GM12878 (cell line): ENCODE results near the gene HM13. TPM values are rescaled to one million over a fixed set of nuclear protein-coding genes. Genes with fewer than 3 reads are reported as not detected.

Experiments used
- ATAC-seq: fragments of 200-7000 bp; cut with Tn5 transposase; 3 replicates; pipeline ENCODE4 v1.9.1; 2020; ENCODE audit warnings: mild to moderate bottlenecking, moderate library complexity
- BruUV-seq: library from RNA; stranded (reverse); fragments of 400-500 nt; replicated peaks from 2 replicates; lab custom pipeline; 2021; lab: Mats Ljungman, UMichigan
- CTCF ChIA-PET: fragments of 300-600 bp; sonication (Branson Sonifier 250); formaldehyde crosslinking; extraction: SDS; loops from one replicate; lab custom pipeline; 2021; ENCODE audit warnings: inconsistent platforms; lab: Yijun Ruan, JAX
- POLR2A ChIA-PET: fragments of 350-600 bp; formaldehyde crosslinking; extraction: SDS; loops from one replicate; lab custom pipeline; 2021; ENCODE audit warnings: inconsistent platforms; lab: Charles Lee
- RAD21 ChIA-PET: fragments of 300-600 bp; sonication (Branson Sonifier 250); formaldehyde crosslinking; loops from one replicate; lab custom pipeline; 2023; ENCODE audit warnings: antibody characterized with exemption; ENCODE audit not compliant: unreplicated experiment; lab: Charles Lee
- SMC1A ChIA-PET: fragments of 300-600 bp; sonication (Branson Sonifier 250); formaldehyde crosslinking; loops from one replicate; lab custom pipeline; 2023; ENCODE audit not compliant: unreplicated experiment, uncharacterized antibody; lab: Charles Lee
- DNase-seq: peaks from one replicate; pipeline ENCODE4 v3.0.0-alpha.2; 2011; ENCODE audit warnings: low read depth, low spot score
- FAIRE-seq: peaks from 3 replicates; lab custom pipeline; 2011; peaks lifted over from hg19 to GRCh38; lab: Jason Lieb, UNC
- H2AFZ ChIP-seq: 2 replicates; pipeline ENCODE4 v1.6.0; 2011; ENCODE audit warnings: low read depth, low read length, control low read depth; ENCODE audit not compliant: control insufficient read depth
- H3K27ac ChIP-seq: 2 replicates; pipeline ENCODE4 v1.5.1; 2011; ENCODE audit warnings: control low read depth; ENCODE audit not compliant: control insufficient read depth, insufficient read depth
- H3K27me3 ChIP-seq, 2 experiments: replicated peaks in 1 of 2; 2 replicates each; pipeline versions ENCODE4 v1.6.0 to v1.6.1; 2011; ENCODE audit warnings: low read length in 1 of 2; ENCODE audit not compliant: control insufficient read depth in 2 of 2, insufficient read depth in 2 of 2
- H3K36me3 ChIP-seq, 2 experiments: 2 replicates each; pipeline ENCODE4 v1.5.1; 2011; ENCODE audit warnings: low read length in 1 of 2; ENCODE audit not compliant: control insufficient read depth in 2 of 2, insufficient read depth in 2 of 2
- H3K4me1 ChIP-seq: 2 replicates; pipeline ENCODE4 v1.6.1; 2011; ENCODE audit warnings: mild to moderate bottlenecking, low read length, moderate library complexity, mixed read lengths; ENCODE audit not compliant: control insufficient read depth, insufficient read depth
- H3K4me2 ChIP-seq: 2 replicates; pipeline ENCODE4 v1.6.0; 2011; ENCODE audit warnings: control low read depth; ENCODE audit not compliant: control insufficient read depth, insufficient read depth
- H3K4me3 ChIP-seq: fragments of 200-600 bp; sonication (generic); 2 replicates; pipeline ENCODE4 v1.5.1; 2016
- H3K79me2 ChIP-seq: 2 replicates; pipeline ENCODE4 v1.6.0; 2011; ENCODE audit warnings: low read length; ENCODE audit not compliant: control insufficient read depth, insufficient read depth
- H3K9ac ChIP-seq: 2 replicates; pipeline ENCODE4 v1.8.0; 2011; ENCODE audit warnings: low read length, control low read depth, mixed read lengths; ENCODE audit not compliant: control insufficient read depth, insufficient read depth
- H3K9me3 ChIP-seq: replicated peaks from 3 replicates; pipeline ENCODE4 v1.5.1; 2011; ENCODE audit warnings: mild to moderate bottlenecking, low read length; ENCODE audit not compliant: control insufficient read depth, insufficient read depth
- H4K20me1 ChIP-seq: 2 replicates; pipeline ENCODE4 v1.6.0; 2011; ENCODE audit not compliant: control insufficient read depth, insufficient read depth
- FOXK2 ChIP-seq: fragments of 450-650 bp; IDR thresholded peaks from 2 replicates; pipeline ENCODE4 v1.6.1; 2017; ENCODE audit warnings: mild to moderate bottlenecking, moderate library complexity
- RFX5 ChIP-seq: IDR thresholded peaks from 2 replicates; pipeline ENCODE4 v1.6.1; 2011; ENCODE audit warnings: low read depth, low read length, improper control_type of control experiment
- TAF1 ChIP-seq: IDR thresholded peaks from 2 replicates; pipeline ENCODE4 v1.6.1; 2011; ENCODE audit warnings: mild to moderate bottlenecking, low read depth, low read length, borderline replicate concordance
- ZNF207 ChIP-seq: fragments of 450-650 bp; IDR thresholded peaks from 2 replicates; pipeline ENCODE4 v1.6.1; 2014; ENCODE audit warnings: antibody characterized with exemption, mild to moderate bottlenecking, borderline replicate concordance
- WGBS: methylation state at CpG from one replicate; pipeline ENCODE4 v1.1.6; 2016; ENCODE audit warnings: low lambda C conversion rate; ENCODE audit not compliant: insufficient replicate concordance, insufficient coverage; ENCODE audit errors: missing lambda C conversion rate; 5-methylcytosine and 5-hydroxymethylcytosine counted together
- in situ Hi-C: fragments of 300-500 bp; cut with MboI; formaldehyde crosslinking; loops from 9 replicates; pipeline ENCODE4 v1.14.3; 2018; ENCODE audit warnings: mixed read lengths
- intact Hi-C: fragments of 100-400 bp; cut with micrococcal nuclease; formaldehyde crosslinking; loops from one replicate; pipeline ENCODE4 v1.14.2; 2022; ENCODE audit not compliant: unreplicated experiment
- polyA plus RNA-seq, 11 experiments: library from polyadenylated mRNA; depleted of rRNA in 4 of 11; unstranded in 6 of 11; stranded (reverse) in 5 of 11; fragments of >200 nt; fragmentation: Nextera tagmentation in 4 of 11; fragmentation: Illumina TruSeq in 1 of 11; extraction: Ambion mirVana in 4 of 11; extraction: Trizol in 1 of 11; gene quantifications; 1 replicate in 1 of 11; 2 replicates in 10 of 11; pipeline versions ENCODE4 v1.2.1 to v1.2.3, GENCODE V29; 2011 to 2016; ENCODE audit warnings: inconsistent platforms in 2 of 11, missing spikeins in 2 of 11, low read depth in 1 of 11
- total RNA-seq, 4 experiments: library from RNA; depleted of rRNA in 3 of 4; stranded (reverse); fragments of >200 nt in 3 of 4; fragmentation: Illumina TruSeq in 1 of 4; extraction: Trizol in 1 of 4; gene quantifications; 2 replicates each; pipeline versions ENCODE4 v1.2.1 to v1.2.3, GENCODE V29; 2013 to 2021
- TF ChIP-seq, protein P1 (sequence below): fragments of 450-650 bp; IDR thresholded peaks from 2 replicates; pipeline ENCODE4 v1.6.1; 2017; ENCODE audit warnings: mild to moderate bottlenecking, moderate library complexity
- TF ChIP-seq, protein P2 (sequence below): fragments of 450-650 bp; IDR thresholded peaks from 2 replicates; pipeline ENCODE4 v1.6.1; 2017; ENCODE audit warnings: mild to moderate bottlenecking, moderate library complexity
- TF ChIP-seq, protein P3 (sequence below): fragments of 150-350 bp; IDR thresholded peaks from 2 replicates; pipeline ENCODE4 v1.6.1; 2016; ENCODE audit warnings: low read depth, low read length
- TF ChIP-seq, protein P4 (sequence below): fragments of 450-650 bp; IDR thresholded peaks from 2 replicates; pipeline ENCODE4 v1.6.1; 2018; ENCODE audit warnings: borderline replicate concordance, mild to moderate bottlenecking; ENCODE audit not compliant: partially characterized antibody

HM13 gene
- total and polyA plus RNA-seq, 10 of the 15 experiments (the other 5 are each of a cell fraction or from before 2014, with no cell fraction given): 4.8 to 185 (median 81.7) TPM

DNA sequence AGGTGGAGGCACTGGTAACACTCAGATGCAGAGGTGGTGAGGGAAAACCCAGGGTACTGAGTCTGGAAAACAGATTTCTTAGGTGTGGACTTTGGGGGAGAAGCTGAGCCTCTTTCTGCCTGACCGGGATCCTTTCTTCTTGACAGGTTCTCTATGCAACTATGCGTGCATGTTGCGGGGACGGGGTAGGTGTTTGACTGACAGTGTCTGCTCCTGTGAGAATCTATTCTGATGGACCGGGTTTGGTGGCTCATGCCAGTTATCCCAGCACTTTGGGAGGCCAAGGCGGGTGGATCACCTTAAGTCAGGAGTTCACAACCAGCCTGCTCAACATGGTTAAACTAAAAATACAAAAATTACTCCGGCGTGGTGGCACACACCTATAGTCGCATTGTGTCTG is 63.0 kb downstream of the HM13 start:
- Histone ChIP-seq H3K36me3 (no peaks in the 10 kb centered on the region), H3K9ac (no peak overlapping the region), H3K9me3 (no peaks in the 10 kb centered on the region), H3K27ac (no peak overlapping the region), H3K4me1 (peaks cover 10% of the 10 kb centered on the region), H3K4me2 (no peak overlapping the region), H3K4me3 (no peak overlapping the region), H4K20me1 (no peaks in the 10 kb centered on the region), H3K79me2 (no peaks in the 10 kb centered on the region), H2AFZ (no peak overlapping the region), H3K27me3 (no peaks in the 10 kb centered on the region; a peak in 1 of 4 replicates)
- POLR2A ChIA-PET: interaction anchor here (0.6 to 1.3 kb wide), 2 partner anchors 9 to 16 kb away, joined by 3 read pairs; no protein-coding TSS in a partner anchor
- in situ Hi-C loops: no loop called here
- DNase-seq: no peak
- 86% methylated on average over 9 of the region's 9 CpGs for WGBS
- FAIRE-seq: no peak
- SMC1A ChIA-PET: interaction anchor here (1.0 kb wide), 1 partner anchor 35 kb away, joined by 4 read pairs; no protein-coding TSS in a partner anchor
- CTCF ChIA-PET: interaction anchor here (0.5 to 29.1 kb wide), 4 partner anchors 9 to 34 kb away, joined by 3 to 958 read pairs (median 5); partner anchors contain the start of gene ID1
- ATAC-seq: no peak
- RAD21 ChIA-PET: interaction anchor here (1.3 kb wide), 1 partner anchor 36 kb away, joined by 11 read pairs; no protein-coding TSS in a partner anchor
- BruUV-seq: no TSS peak
- intact Hi-C loops: no loop called here
- no peak for TF ChIP-seq RFX5
- TF ChIP-seq ZNF207: no peak
- TF ChIP-seq, protein P1, sequence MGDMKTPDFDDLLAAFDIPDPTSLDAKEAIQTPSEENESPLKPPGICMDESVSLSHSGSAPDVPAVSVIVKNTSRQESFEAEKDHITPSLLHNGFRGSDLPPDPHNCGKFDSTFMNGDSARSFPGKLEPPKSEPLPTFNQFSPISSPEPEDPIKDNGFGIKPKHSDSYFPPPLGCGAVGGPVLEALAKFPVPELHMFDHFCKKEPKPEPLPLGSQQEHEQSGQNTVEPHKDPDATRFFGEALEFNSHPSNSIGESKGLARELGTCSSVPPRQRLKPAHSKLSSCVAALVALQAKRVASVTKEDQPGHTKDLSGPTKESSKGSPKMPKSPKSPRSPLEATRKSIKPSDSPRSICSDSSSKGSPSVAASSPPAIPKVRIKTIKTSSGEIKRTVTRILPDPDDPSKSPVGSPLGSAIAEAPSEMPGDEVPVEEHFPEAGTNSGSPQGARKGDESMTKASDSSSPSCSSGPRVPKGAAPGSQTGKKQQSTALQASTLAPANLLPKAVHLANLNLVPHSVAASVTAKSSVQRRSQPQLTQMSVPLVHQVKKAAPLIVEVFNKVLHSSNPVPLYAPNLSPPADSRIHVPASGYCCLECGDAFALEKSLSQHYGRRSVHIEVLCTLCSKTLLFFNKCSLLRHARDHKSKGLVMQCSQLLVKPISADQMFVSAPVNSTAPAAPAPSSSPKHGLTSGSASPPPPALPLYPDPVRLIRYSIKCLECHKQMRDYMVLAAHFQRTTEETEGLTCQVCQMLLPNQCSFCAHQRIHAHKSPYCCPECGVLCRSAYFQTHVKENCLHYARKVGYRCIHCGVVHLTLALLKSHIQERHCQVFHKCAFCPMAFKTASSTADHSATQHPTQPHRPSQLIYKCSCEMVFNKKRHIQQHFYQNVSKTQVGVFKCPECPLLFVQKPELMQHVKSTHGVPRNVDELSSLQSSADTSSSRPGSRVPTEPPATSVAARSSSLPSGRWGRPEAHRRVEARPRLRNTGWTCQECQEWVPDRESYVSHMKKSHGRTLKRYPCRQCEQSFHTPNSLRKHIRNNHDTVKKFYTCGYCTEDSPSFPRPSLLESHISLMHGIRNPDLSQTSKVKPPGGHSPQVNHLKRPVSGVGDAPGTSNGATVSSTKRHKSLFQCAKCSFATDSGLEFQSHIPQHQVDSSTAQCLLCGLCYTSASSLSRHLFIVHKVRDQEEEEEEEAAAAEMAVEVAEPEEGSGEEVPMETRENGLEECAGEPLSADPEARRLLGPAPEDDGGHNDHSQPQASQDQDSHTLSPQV: no peak
- TF ChIP-seq FOXK2: no peak
- TF ChIP-seq, protein P2, sequence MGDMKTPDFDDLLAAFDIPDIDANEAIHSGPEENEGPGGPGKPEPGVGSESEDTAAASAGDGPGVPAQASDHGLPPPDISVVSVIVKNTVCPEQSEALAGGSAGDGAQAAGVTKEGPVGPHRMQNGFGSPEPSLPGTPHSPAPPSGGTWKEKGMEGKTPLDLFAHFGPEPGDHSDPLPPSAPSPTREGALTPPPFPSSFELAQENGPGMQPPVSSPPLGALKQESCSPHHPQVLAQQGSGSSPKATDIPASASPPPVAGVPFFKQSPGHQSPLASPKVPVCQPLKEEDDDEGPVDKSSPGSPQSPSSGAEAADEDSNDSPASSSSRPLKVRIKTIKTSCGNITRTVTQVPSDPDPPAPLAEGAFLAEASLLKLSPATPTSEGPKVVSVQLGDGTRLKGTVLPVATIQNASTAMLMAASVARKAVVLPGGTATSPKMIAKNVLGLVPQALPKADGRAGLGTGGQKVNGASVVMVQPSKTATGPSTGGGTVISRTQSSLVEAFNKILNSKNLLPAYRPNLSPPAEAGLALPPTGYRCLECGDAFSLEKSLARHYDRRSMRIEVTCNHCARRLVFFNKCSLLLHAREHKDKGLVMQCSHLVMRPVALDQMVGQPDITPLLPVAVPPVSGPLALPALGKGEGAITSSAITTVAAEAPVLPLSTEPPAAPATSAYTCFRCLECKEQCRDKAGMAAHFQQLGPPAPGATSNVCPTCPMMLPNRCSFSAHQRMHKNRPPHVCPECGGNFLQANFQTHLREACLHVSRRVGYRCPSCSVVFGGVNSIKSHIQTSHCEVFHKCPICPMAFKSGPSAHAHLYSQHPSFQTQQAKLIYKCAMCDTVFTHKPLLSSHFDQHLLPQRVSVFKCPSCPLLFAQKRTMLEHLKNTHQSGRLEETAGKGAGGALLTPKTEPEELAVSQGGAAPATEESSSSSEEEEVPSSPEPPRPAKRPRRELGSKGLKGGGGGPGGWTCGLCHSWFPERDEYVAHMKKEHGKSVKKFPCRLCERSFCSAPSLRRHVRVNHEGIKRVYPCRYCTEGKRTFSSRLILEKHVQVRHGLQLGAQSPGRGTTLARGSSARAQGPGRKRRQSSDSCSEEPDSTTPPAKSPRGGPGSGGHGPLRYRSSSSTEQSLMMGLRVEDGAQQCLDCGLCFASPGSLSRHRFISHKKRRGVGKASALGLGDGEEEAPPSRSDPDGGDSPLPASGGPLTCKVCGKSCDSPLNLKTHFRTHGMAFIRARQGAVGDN: no peak
- TF ChIP-seq, protein P3, sequence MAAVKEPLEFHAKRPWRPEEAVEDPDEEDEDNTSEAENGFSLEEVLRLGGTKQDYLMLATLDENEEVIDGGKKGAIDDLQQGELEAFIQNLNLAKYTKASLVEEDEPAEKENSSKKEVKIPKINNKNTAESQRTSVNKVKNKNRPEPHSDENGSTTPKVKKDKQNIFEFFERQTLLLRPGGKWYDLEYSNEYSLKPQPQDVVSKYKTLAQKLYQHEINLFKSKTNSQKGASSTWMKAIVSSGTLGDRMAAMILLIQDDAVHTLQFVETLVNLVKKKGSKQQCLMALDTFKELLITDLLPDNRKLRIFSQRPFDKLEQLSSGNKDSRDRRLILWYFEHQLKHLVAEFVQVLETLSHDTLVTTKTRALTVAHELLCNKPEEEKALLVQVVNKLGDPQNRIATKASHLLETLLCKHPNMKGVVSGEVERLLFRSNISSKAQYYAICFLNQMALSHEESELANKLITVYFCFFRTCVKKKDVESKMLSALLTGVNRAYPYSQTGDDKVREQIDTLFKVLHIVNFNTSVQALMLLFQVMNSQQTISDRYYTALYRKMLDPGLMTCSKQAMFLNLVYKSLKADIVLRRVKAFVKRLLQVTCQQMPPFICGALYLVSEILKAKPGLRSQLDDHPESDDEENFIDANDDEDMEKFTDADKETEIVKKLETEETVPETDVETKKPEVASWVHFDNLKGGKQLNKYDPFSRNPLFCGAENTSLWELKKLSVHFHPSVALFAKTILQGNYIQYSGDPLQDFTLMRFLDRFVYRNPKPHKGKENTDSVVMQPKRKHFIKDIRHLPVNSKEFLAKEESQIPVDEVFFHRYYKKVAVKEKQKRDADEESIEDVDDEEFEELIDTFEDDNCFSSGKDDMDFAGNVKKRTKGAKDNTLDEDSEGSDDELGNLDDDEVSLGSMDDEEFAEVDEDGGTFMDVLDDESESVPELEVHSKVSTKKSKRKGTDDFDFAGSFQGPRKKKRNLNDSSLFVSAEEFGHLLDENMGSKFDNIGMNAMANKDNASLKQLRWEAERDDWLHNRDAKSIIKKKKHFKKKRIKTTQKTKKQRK: no peak
- TF ChIP-seq, protein P4, sequence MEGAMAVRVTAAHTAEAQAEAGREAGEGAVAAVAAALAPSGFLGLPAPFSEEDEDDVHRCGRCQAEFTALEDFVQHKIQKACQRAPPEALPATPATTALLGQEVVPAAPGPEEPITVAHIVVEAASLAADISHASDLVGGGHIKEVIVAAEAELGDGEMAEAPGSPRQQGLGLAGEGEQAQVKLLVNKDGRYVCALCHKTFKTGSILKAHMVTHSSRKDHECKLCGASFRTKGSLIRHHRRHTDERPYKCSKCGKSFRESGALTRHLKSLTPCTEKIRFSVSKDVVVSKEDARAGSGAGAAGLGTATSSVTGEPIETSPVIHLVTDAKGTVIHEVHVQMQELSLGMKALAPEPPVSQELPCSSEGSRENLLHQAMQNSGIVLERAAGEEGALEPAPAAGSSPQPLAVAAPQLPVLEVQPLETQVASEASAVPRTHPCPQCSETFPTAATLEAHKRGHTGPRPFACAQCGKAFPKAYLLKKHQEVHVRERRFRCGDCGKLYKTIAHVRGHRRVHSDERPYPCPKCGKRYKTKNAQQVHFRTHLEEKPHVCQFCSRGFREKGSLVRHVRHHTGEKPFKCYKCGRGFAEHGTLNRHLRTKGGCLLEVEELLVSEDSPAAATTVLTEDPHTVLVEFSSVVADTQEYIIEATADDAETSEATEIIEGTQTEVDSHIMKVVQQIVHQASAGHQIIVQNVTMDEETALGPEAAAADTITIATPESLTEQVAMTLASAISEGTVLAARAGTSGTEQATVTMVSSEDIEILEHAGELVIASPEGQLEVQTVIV: no peak
- no peak for TF ChIP-seq TAF1
